ENCODE data around the gene SRP54. TPM values are rescaled to one million over a fixed set of nuclear protein-coding genes. Genes with fewer than 3 reads are reported as not detected.

SRP54 gene
- total RNA-seq, result 73.5 and 108 TPM in 2 replicates

GRCh38 chr14:34982421-34983147 is at the start of gene SRP54:
Gene SRP54, plus strand, starts transcription at chr14:34982992. Its CDS starts 13,718 bp downstream, at chr14:34996710.

GRCh38 chr14:35046048-35046750 is 63.4 kb downstream of the SRP54 start, which contains the start of gene FAM177A1:
Gene FAM177A1, plus strand, starts transcription at chr14:35046272. Its CDS starts 192 bp downstream, at chr14:35046464.

Other genes starting within 250 kb of the SRP54 start
- gene BAZ1A, start 107.6 kb upstream of the SRP54 start, total RNA-seq, result 57.1 and 80.4 TPM in 2 replicates
- gene FAM177A1, start 63.3 kb downstream of the SRP54 start, total RNA-seq, result 36.2 and 52.5 TPM in 2 replicates
- 18.7 and 20.2 TPM in 2 replicates for gene PPP2R3C, start 139.0 kb downstream of the SRP54 start, total RNA-seq
- 23.2 and 41.8 TPM in 2 replicates for gene PRORP, start 139.6 kb downstream of the SRP54 start, total RNA-seq